GM12878 (cell line): Measurements from ENCODE around the gene SMIM22. TPM values are rescaled to one million over a fixed set of nuclear protein-coding genes. Genes with fewer than 3 reads are reported as not detected.

Source experiments
- ATAC-seq: fragments of 200-7000 bp; cut with Tn5 transposase; 3 replicates; pipeline ENCODE4 v1.9.1; 2020; ENCODE audit warnings: mild to moderate bottlenecking, moderate library complexity
- BruUV-seq: library from RNA; stranded (reverse); fragments of 400-500 nt; replicated peaks from 2 replicates; lab custom pipeline; 2021; lab: Mats Ljungman, UMichigan
- CTCF ChIA-PET: fragments of 300-600 bp; sonication (Branson Sonifier 250); formaldehyde crosslinking; extraction: SDS; loops from one replicate; lab custom pipeline; 2021; ENCODE audit warnings: inconsistent platforms; lab: Yijun Ruan, JAX
- POLR2A ChIA-PET: fragments of 350-600 bp; formaldehyde crosslinking; extraction: SDS; loops from one replicate; lab custom pipeline; 2021; ENCODE audit warnings: inconsistent platforms; lab: Charles Lee
- RAD21 ChIA-PET: fragments of 300-600 bp; sonication (Branson Sonifier 250); formaldehyde crosslinking; loops from one replicate; lab custom pipeline; 2023; ENCODE audit warnings: antibody characterized with exemption; ENCODE audit not compliant: unreplicated experiment; lab: Charles Lee
- SMC1A ChIA-PET: fragments of 300-600 bp; sonication (Branson Sonifier 250); formaldehyde crosslinking; loops from one replicate; lab custom pipeline; 2023; ENCODE audit not compliant: unreplicated experiment, uncharacterized antibody; lab: Charles Lee
- DNase-seq: peaks from one replicate; pipeline ENCODE4 v3.0.0-alpha.2; 2011; ENCODE audit warnings: low read depth, low spot score
- FAIRE-seq: peaks from 3 replicates; lab custom pipeline; 2011; peaks lifted over from hg19 to GRCh38; lab: Jason Lieb, UNC
- H2AFZ ChIP-seq: 2 replicates; pipeline ENCODE4 v1.6.0; 2011; ENCODE audit warnings: low read depth, low read length, control low read depth; ENCODE audit not compliant: control insufficient read depth
- H3K27ac ChIP-seq: 2 replicates; pipeline ENCODE4 v1.5.1; 2011; ENCODE audit warnings: control low read depth; ENCODE audit not compliant: control insufficient read depth, insufficient read depth
- H3K27me3 ChIP-seq, 2 experiments: replicated peaks in 1 of 2; 2 replicates each; pipeline versions ENCODE4 v1.6.0 to v1.6.1; 2011; ENCODE audit warnings: low read length in 1 of 2; ENCODE audit not compliant: control insufficient read depth in 2 of 2, insufficient read depth in 2 of 2
- H3K36me3 ChIP-seq, 2 experiments: 2 replicates each; pipeline ENCODE4 v1.5.1; 2011; ENCODE audit warnings: low read length in 1 of 2; ENCODE audit not compliant: control insufficient read depth in 2 of 2, insufficient read depth in 2 of 2
- H3K4me1 ChIP-seq: 2 replicates; pipeline ENCODE4 v1.6.1; 2011; ENCODE audit warnings: mild to moderate bottlenecking, low read length, moderate library complexity, mixed read lengths; ENCODE audit not compliant: control insufficient read depth, insufficient read depth
- H3K4me2 ChIP-seq: 2 replicates; pipeline ENCODE4 v1.6.0; 2011; ENCODE audit warnings: control low read depth; ENCODE audit not compliant: control insufficient read depth, insufficient read depth
- H3K4me3 ChIP-seq: fragments of 200-600 bp; sonication (generic); 2 replicates; pipeline ENCODE4 v1.5.1; 2016
- H3K79me2 ChIP-seq: 2 replicates; pipeline ENCODE4 v1.6.0; 2011; ENCODE audit warnings: low read length; ENCODE audit not compliant: control insufficient read depth, insufficient read depth
- H3K9ac ChIP-seq: 2 replicates; pipeline ENCODE4 v1.8.0; 2011; ENCODE audit warnings: low read length, control low read depth, mixed read lengths; ENCODE audit not compliant: control insufficient read depth, insufficient read depth
- H3K9me3 ChIP-seq: replicated peaks from 3 replicates; pipeline ENCODE4 v1.5.1; 2011; ENCODE audit warnings: mild to moderate bottlenecking, low read length; ENCODE audit not compliant: control insufficient read depth, insufficient read depth
- H4K20me1 ChIP-seq: 2 replicates; pipeline ENCODE4 v1.6.0; 2011; ENCODE audit not compliant: control insufficient read depth, insufficient read depth
- HDAC6 ChIP-seq: fragments of 200-600 bp; sonication (generic); IDR thresholded peaks from one replicate; pipeline ENCODE4 v1.8.0; 2017; ENCODE audit warnings: antibody characterized with exemption; ENCODE audit not compliant: unreplicated experiment
- HSF1 ChIP-seq: fragments of 150-350 bp; IDR thresholded peaks from 2 replicates; pipeline ENCODE4 v1.6.1; 2014; ENCODE audit warnings: mild to moderate bottlenecking, low read depth, low read length
- SMC3 ChIP-seq: IDR thresholded peaks from 2 replicates; pipeline ENCODE4 v1.6.1; 2011; ENCODE audit warnings: low read length, improper control_type of control experiment, borderline replicate concordance
- SPI1 ChIP-seq: IDR thresholded peaks from 2 replicates; pipeline ENCODE4 v1.6.1; 2011; ENCODE audit warnings: low read depth, mild to moderate bottlenecking, low read length, moderate library complexity, borderline replicate concordance; ENCODE audit not compliant: insufficient read depth
- SRF ChIP-seq, 2 experiments: IDR thresholded peaks; 2 replicates each; pipeline ENCODE4 v1.6.1; 2011; ENCODE audit warnings: low read depth in 2 of 2, low read length in 2 of 2, mild to moderate bottlenecking in 1 of 2, moderate library complexity in 1 of 2
- WGBS: methylation state at CpG from one replicate; pipeline ENCODE4 v1.1.6; 2016; ENCODE audit warnings: low lambda C conversion rate; ENCODE audit not compliant: insufficient replicate concordance, insufficient coverage; ENCODE audit errors: missing lambda C conversion rate; 5-methylcytosine and 5-hydroxymethylcytosine counted together
- in situ Hi-C: fragments of 300-500 bp; cut with MboI; formaldehyde crosslinking; loops from 9 replicates; pipeline ENCODE4 v1.14.3; 2018; ENCODE audit warnings: mixed read lengths
- intact Hi-C: fragments of 100-400 bp; cut with micrococcal nuclease; formaldehyde crosslinking; loops from one replicate; pipeline ENCODE4 v1.14.2; 2022; ENCODE audit not compliant: unreplicated experiment
- polyA plus RNA-seq, 11 experiments: library from polyadenylated mRNA; depleted of rRNA in 4 of 11; unstranded in 6 of 11; stranded (reverse) in 5 of 11; fragments of >200 nt; fragmentation: Nextera tagmentation in 4 of 11; fragmentation: Illumina TruSeq in 1 of 11; extraction: Ambion mirVana in 4 of 11; extraction: Trizol in 1 of 11; gene quantifications; 1 replicate in 1 of 11; 2 replicates in 10 of 11; pipeline versions ENCODE4 v1.2.1 to v1.2.3, GENCODE V29; 2011 to 2016; ENCODE audit warnings: inconsistent platforms in 2 of 11, missing spikeins in 2 of 11, low read depth in 1 of 11
- total RNA-seq, 4 experiments: library from RNA; depleted of rRNA in 3 of 4; stranded (reverse); fragments of >200 nt in 3 of 4; fragmentation: Illumina TruSeq in 1 of 4; extraction: Trizol in 1 of 4; gene quantifications; 2 replicates each; pipeline versions ENCODE4 v1.2.1 to v1.2.3, GENCODE V29; 2013 to 2021
- TF ChIP-seq, protein P1 (sequence below): fragments of 450-650 bp; IDR thresholded peaks from 2 replicates; pipeline ENCODE4 v1.6.1; 2017; ENCODE audit warnings: mild to moderate bottlenecking, moderate library complexity
- TF ChIP-seq, protein P2 (sequence below), 3 experiments: IDR thresholded peaks in 2 of 3; conservative IDR thresholded peaks in 1 of 3; 2 replicates each; pipeline ENCODE4 v1.5.1; 2011; ENCODE audit warnings: low read depth in 3 of 3, low read length in 3 of 3, mild to moderate bottlenecking in 3 of 3, control low read depth in 2 of 3, moderate library complexity in 2 of 3, inconsistent platforms in 1 of 3, mixed read lengths in 1 of 3; ENCODE audit not compliant: control insufficient read depth in 2 of 3, insufficient read depth in 1 of 3; ENCODE audit errors: extremely low read depth in 1 of 3

The SMIM22 gene
- total and polyA plus RNA-seq, 10 of the 15 experiments (the other 5 are each of a cell fraction or from before 2014, with no cell fraction given): 0.83 TPM; not detected in 9

DNA sequence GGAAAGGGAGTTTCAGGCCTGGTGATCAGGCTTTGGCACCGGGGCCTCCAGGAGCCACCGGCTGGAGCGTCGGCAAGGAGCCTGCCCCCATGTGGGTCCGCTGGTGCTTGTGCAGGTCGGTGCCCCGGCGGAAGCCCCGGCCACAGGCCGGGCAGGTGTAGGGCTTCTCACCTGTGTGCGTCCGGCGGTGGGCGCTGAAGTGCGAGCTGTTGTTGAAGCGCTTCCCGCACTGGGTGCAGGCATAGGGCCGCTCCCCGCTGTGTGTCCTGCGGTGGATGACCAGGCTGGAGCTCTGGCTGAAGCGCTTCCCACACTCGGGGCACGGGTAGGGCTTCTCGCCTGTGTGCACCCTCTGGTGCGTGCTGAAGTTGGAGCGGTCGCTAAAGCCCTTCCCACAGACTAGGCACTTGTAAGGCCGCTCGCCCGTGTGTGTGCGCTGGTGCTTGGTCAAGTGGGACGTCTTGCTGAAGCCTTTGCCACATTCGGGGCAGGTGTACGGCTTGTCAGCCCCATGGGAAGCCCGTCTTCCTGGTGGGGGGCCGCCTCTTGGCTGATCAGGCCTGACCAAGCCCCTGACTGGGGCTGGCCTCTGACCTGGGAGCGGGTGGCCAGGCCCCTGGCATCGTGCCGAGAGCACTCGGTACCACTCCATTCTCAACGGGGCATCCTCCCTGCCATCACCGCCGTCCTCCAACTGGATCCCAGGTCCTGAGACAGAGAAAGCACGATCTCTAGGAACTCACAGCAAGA, 42.6 kb upstream of the SMIM22 start:
- no peak overlapping the region for H3K9ac ChIP-seq
- ChIA-PET POLR2A (no interaction called here), RAD21 (no interaction called here), CTCF (no interaction called here), SMC1A (no interaction called here)
- H3K4me3 ChIP-seq: no peak overlapping the region
- in situ Hi-C loops: no loop called here
- no peak overlapping the region for H2AFZ ChIP-seq
- no peak for DNase-seq
- peaks cover 4% of the 10 kb centered on the region; the same call in 1 of the 3 replicates for H3K9me3 ChIP-seq
- FAIRE-seq: no peak
- TF ChIP-seq SPI1 (no peak), SRF (IDR thresholded peaks at IDR 0.05; ENCODE audit: low read depth in 2 of 2, low read length in 2 of 2) (no peak)
- ATAC-seq: no peak
- H3K27me3 ChIP-seq: no peaks in the 10 kb centered on the region
- H4K20me1 ChIP-seq: no peaks in the 10 kb centered on the region
- WGBS: 87% methylated on average over 42 of the region's 44 CpGs
- H3K27ac ChIP-seq: no peak overlapping the region
- H3K4me2 ChIP-seq: no peak overlapping the region
- H3K79me2 ChIP-seq: no peaks in the 10 kb centered on the region
- no TSS peak for BruUV-seq
- intact Hi-C loops: no loop called here
- peaks cover 8 to 17% of the 10 kb centered on the region in 2 experiments for H3K36me3 ChIP-seq
- H3K4me1 ChIP-seq: peaks cover 12% of the 10 kb centered on the region

- Histone ChIP-seq H3K27me3 (no peaks in the 10 kb centered on the region), H3K27ac (no peak overlapping the region), H4K20me1 (no peaks in the 10 kb centered on the region), H3K9ac (no peak overlapping the region), H2AFZ (no peak overlapping the region), H3K4me1 (peaks cover 12% of the 10 kb centered on the region), H3K36me3 (peaks cover 8 to 17% of the 10 kb centered on the region in 2 experiments), H3K4me2 (no peak overlapping the region), H3K79me2 (no peaks in the 10 kb centered on the region), H3K4me3 (no peak overlapping the region), H3K9me3 (peaks cover 4% of the 10 kb centered on the region; the same call in 1 of the 3 replicates)
- POLR2A ChIA-PET: no interaction called here
- SMC1A ChIA-PET: no interaction called here
- BruUV-seq: no TSS peak
- RAD21 ChIA-PET: no interaction called here
- DNase-seq (no peak), FAIRE-seq (no peak), ATAC-seq (no peak)
- in situ Hi-C loops (no loop called here), intact Hi-C loops (no loop called here)
- 93% methylated on average over 11 of the region's 11 CpGs for WGBS
- CTCF ChIA-PET: no interaction called here
- TF ChIP-seq HDAC6 (no peak), HSF1 (no peak), SMC3 (no peak)
- TF ChIP-seq, protein P1, sequence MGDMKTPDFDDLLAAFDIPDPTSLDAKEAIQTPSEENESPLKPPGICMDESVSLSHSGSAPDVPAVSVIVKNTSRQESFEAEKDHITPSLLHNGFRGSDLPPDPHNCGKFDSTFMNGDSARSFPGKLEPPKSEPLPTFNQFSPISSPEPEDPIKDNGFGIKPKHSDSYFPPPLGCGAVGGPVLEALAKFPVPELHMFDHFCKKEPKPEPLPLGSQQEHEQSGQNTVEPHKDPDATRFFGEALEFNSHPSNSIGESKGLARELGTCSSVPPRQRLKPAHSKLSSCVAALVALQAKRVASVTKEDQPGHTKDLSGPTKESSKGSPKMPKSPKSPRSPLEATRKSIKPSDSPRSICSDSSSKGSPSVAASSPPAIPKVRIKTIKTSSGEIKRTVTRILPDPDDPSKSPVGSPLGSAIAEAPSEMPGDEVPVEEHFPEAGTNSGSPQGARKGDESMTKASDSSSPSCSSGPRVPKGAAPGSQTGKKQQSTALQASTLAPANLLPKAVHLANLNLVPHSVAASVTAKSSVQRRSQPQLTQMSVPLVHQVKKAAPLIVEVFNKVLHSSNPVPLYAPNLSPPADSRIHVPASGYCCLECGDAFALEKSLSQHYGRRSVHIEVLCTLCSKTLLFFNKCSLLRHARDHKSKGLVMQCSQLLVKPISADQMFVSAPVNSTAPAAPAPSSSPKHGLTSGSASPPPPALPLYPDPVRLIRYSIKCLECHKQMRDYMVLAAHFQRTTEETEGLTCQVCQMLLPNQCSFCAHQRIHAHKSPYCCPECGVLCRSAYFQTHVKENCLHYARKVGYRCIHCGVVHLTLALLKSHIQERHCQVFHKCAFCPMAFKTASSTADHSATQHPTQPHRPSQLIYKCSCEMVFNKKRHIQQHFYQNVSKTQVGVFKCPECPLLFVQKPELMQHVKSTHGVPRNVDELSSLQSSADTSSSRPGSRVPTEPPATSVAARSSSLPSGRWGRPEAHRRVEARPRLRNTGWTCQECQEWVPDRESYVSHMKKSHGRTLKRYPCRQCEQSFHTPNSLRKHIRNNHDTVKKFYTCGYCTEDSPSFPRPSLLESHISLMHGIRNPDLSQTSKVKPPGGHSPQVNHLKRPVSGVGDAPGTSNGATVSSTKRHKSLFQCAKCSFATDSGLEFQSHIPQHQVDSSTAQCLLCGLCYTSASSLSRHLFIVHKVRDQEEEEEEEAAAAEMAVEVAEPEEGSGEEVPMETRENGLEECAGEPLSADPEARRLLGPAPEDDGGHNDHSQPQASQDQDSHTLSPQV: no peak
- TF ChIP-seq, protein P2, sequence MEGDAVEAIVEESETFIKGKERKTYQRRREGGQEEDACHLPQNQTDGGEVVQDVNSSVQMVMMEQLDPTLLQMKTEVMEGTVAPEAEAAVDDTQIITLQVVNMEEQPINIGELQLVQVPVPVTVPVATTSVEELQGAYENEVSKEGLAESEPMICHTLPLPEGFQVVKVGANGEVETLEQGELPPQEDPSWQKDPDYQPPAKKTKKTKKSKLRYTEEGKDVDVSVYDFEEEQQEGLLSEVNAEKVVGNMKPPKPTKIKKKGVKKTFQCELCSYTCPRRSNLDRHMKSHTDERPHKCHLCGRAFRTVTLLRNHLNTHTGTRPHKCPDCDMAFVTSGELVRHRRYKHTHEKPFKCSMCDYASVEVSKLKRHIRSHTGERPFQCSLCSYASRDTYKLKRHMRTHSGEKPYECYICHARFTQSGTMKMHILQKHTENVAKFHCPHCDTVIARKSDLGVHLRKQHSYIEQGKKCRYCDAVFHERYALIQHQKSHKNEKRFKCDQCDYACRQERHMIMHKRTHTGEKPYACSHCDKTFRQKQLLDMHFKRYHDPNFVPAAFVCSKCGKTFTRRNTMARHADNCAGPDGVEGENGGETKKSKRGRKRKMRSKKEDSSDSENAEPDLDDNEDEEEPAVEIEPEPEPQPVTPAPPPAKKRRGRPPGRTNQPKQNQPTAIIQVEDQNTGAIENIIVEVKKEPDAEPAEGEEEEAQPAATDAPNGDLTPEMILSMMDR (IDR thresholded peaks at IDR 0.05 in 2 of 3, conservative IDR thresholded peaks at IDR 0.05 in 1 of 3; ENCODE audit: control insufficient read depth in 2 of 3, extremely low read depth in 1 of 3, insufficient read depth in 1 of 3, low read depth in 3 of 3, low read length in 3 of 3): no peak
These were observed 41.9 kb upstream of the SMIM22 start for GRCh38 chr16:4753227-4753626.
